HTR-8/SVneo (cell line): ENCODE data around the gene FOXP1.
A peak's percentile ranks its signal among the peaks of the same experiment; 100 is the strongest.

Experiments used
- DNase-seq: peaks from one replicate; pipeline ENCODE4 v3.0.0; 2011; ENCODE audit warnings: low spot score, mixed read lengths; ENCODE audit not compliant: insufficient read length
- FAIRE-seq: peaks from 2 replicates; lab custom pipeline; 2011; peaks lifted over from hg19 to GRCh38; lab: Jason Lieb, UNC

Gene FOXP1

GRCh38 chr3:71361334-71361890 is 222.1 kb downstream of the FOXP1 start:
- no peak for DNase-seq

GRCh38 chr3:71360764-71361163 is 222.8 kb downstream of the FOXP1 start:
- FAIRE-seq: no peak

More at GRCh38 chr3:71361334-71361890, 222.1 kb downstream of the FOXP1 start:
- FAIRE-seq: no peak

GRCh38 chr3:71360180-71360579 is 223.3 kb downstream of the FOXP1 start:
- no peak for FAIRE-seq
- DNase-seq: no peak

More at GRCh38 chr3:71360764-71361163, 222.8 kb downstream of the FOXP1 start:
- DNase-seq: no peak

GRCh38 chr3:71358243-71358642 is 225.3 kb downstream of the FOXP1 start:
- FAIRE-seq: no peak

GRCh38 chr3:71356265-71356664 is 227.3 kb downstream of the FOXP1 start:
- FAIRE-seq: no peak
- DNase-seq: no peak

More at GRCh38 chr3:71358243-71358642, 225.3 kb downstream of the FOXP1 start:
- DNase-seq: no peak

GRCh38 chr3:71355862-71356261 is 227.7 kb downstream of the FOXP1 start:
- DNase-seq (no peak), FAIRE-seq (no peak)

- no peak for FAIRE-seq
- DNase-seq: no peak
Measured at GRCh38 chr3:71355037-71355436, 228.5 kb downstream of the FOXP1 start.

GRCh38 chr3:71351403-71352149 is 232.0 kb downstream of the FOXP1 start:
- DNase-seq: no peak
- no peak for FAIRE-seq

GRCh38 chr3:71350998-71351397 is 232.5 kb downstream of the FOXP1 start:
- FAIRE-seq (no peak), DNase-seq (no peak)

GRCh38 chr3:71348831-71349230 is 234.7 kb downstream of the FOXP1 start:
- FAIRE-seq: no peak
- DNase-seq: no peak

GRCh38 chr3:71348001-71348632 is 235.4 kb downstream of the FOXP1 start:
- FAIRE-seq (peak; percentile 62), DNase-seq (no peak)

GRCh38 chr3:71346061-71346460 is 237.5 kb downstream of the FOXP1 start:
- FAIRE-seq (no peak), DNase-seq (no peak)

- DNase-seq: no peak
Measured at GRCh38 chr3:71345429-71346040, 238.0 kb downstream of the FOXP1 start.

GRCh38 chr3:71341721-71342120 is 241.8 kb downstream of the FOXP1 start:
- DNase-seq (peak; percentile 37), FAIRE-seq (no peak)

More at GRCh38 chr3:71345429-71346040, 238.0 kb downstream of the FOXP1 start:
- no peak for FAIRE-seq

GRCh38 chr3:71339049-71339448 is 244.5 kb downstream of the FOXP1 start:
- DNase-seq: no peak
- no peak for FAIRE-seq

GRCh38 chr3:71332813-71333212 is 250.7 kb downstream of the FOXP1 start:
- DNase-seq: no peak
- FAIRE-seq: no peak

GRCh38 chr3:71330909-71331308 is 252.6 kb downstream of the FOXP1 start:
- FAIRE-seq (no peak), DNase-seq (no peak)

GRCh38 chr3:71330505-71330904 is 253.0 kb downstream of the FOXP1 start:
- DNase-seq (no peak), FAIRE-seq (no peak)

GRCh38 chr3:71329817-71330216 is 253.7 kb downstream of the FOXP1 start:
- FAIRE-seq (no peak), DNase-seq (no peak)

GRCh38 chr3:71328926-71329325 is 254.6 kb downstream of the FOXP1 start:
- FAIRE-seq (no peak), DNase-seq (no peak)

GRCh38 chr3:71327936-71328335 is 255.6 kb downstream of the FOXP1 start:
- DNase-seq: no peak
- no peak for FAIRE-seq
